ENCODE data around the gene PIK3C2G. TPM values are rescaled to one million over a fixed set of nuclear protein-coding genes. Genes with fewer than 3 reads are reported as not detected.

The PIK3C2G gene
- polyA plus RNA-seq, 1 donor (not counting 4 experiments of a cell fraction or from before 2014, with no cell fraction given) = 3.7 TPM

- DNase-seq (ENCODE audit: low read depth, low spot score) (no peak), FAIRE-seq (no peak)
- Histone ChIP-seq H3K9ac (ENCODE audit: control insufficient read depth, extremely low read depth, insufficient read depth, low read length) (no peak overlapping the region), H3K9me3 (ENCODE audit: control insufficient read depth, low read depth, low read length) (no peaks in the 10 kb centered on the region), H3K27me3 (ENCODE audit: control insufficient read depth, extremely low read depth, insufficient read depth, low read length) (no peaks in the 10 kb centered on the region), H3K4me2 (ENCODE audit: control insufficient read depth, extremely low read depth, insufficient read depth, low read depth, low read length) (no peak overlapping the region), H3K27ac (ENCODE audit: control insufficient read depth, insufficient read depth, low read length) (no peak overlapping the region), H3K4me1 (ENCODE audit: control insufficient read depth, extremely low read depth, insufficient read depth, low read length) (no peaks in the 10 kb centered on the region), H4K20me1 (ENCODE audit: control insufficient read depth, extremely low read depth, insufficient read depth, low read length) (no peaks in the 10 kb centered on the region), H3K4me3 (ENCODE audit: control insufficient read depth in 2 of 3, extremely low read depth in 1 of 3, insufficient read depth in 2 of 3, low read depth in 1 of 3, low read length in 3 of 3) (no peak overlapping the region), H2AFZ (ENCODE audit: control insufficient read depth, low read length) (no peak overlapping the region), H3K79me2 (ENCODE audit: control insufficient read depth, insufficient read depth, low read length) (no peaks in the 10 kb centered on the region), H3K36me3 (ENCODE audit: control insufficient read depth in 2 of 2, extremely low read depth in 1 of 2, insufficient read depth in 2 of 2, low read length in 2 of 2) (no peaks in the 10 kb centered on the region), H3K9me1 (ENCODE audit: control insufficient read depth, extremely low read depth, insufficient read depth, low read length) (no peaks in the 10 kb centered on the region)
- dilution Hi-C loops (cut with MboI; ENCODE audit: extremely low pct_ligation_motif_present, low sequenced_read_pairs) = no loop called here
- TF ChIP-seq CTCF (optimal IDR thresholded peaks at IDR 0.05 in 1 of 3, IDR thresholded peaks at IDR 0.05 in 1 of 3, conservative IDR thresholded peaks at IDR 0.05 in 1 of 3; ENCODE audit: extremely low read depth in 1 of 3, insufficient read depth in 2 of 3, low read length in 3 of 3) = no peak
- no peak for TF ChIP-seq EZH2 (IDR thresholded peaks at IDR 0.05; ENCODE audit: low read length)
These were observed 391.3 kb downstream of the PIK3C2G start for GRCh38 chr12:18652596-18652995.

- dilution Hi-C loops (cut with MboI; ENCODE audit: extremely low pct_ligation_motif_present, low sequenced_read_pairs) = no loop called here
- no peak for TF ChIP-seq EZH2 (IDR thresholded peaks at IDR 0.05; ENCODE audit: low read length)
- no peak for TF ChIP-seq CTCF (optimal IDR thresholded peaks at IDR 0.05 in 1 of 3, IDR thresholded peaks at IDR 0.05 in 1 of 3, conservative IDR thresholded peaks at IDR 0.05 in 1 of 3; ENCODE audit: extremely low read depth in 1 of 3, insufficient read depth in 2 of 3, low read length in 3 of 3)
- H4K20me1 ChIP-seq (ENCODE audit: control insufficient read depth, extremely low read depth, insufficient read depth, low read length) = no peaks in the 10 kb centered on the region
These were observed 392.1 kb downstream of the PIK3C2G start for GRCh38 chr12:18653465-18653864.

More at GRCh38 chr12:18653465-18653864, 392.1 kb downstream of the PIK3C2G start:
- Histone ChIP-seq H3K27ac (ENCODE audit: control insufficient read depth, insufficient read depth, low read length) (no peak overlapping the region), H3K4me2 (ENCODE audit: control insufficient read depth, extremely low read depth, insufficient read depth, low read depth, low read length) (no peak overlapping the region), H3K4me3 (ENCODE audit: control insufficient read depth in 2 of 3, extremely low read depth in 1 of 3, insufficient read depth in 2 of 3, low read depth in 1 of 3, low read length in 3 of 3) (no peak overlapping the region), H2AFZ (ENCODE audit: control insufficient read depth, low read length) (no peak overlapping the region), H3K9ac (ENCODE audit: control insufficient read depth, extremely low read depth, insufficient read depth, low read length) (no peak overlapping the region), H3K79me2 (ENCODE audit: control insufficient read depth, insufficient read depth, low read length) (no peaks in the 10 kb centered on the region), H3K36me3 (ENCODE audit: control insufficient read depth in 2 of 2, extremely low read depth in 1 of 2, insufficient read depth in 2 of 2, low read length in 2 of 2) (no peaks in the 10 kb centered on the region), H3K27me3 (ENCODE audit: control insufficient read depth, extremely low read depth, insufficient read depth, low read length) (no peaks in the 10 kb centered on the region), H3K4me1 (ENCODE audit: control insufficient read depth, extremely low read depth, insufficient read depth, low read length) (no peaks in the 10 kb centered on the region), H3K9me1 (ENCODE audit: control insufficient read depth, extremely low read depth, insufficient read depth, low read length) (no peaks in the 10 kb centered on the region), H3K9me3 (ENCODE audit: control insufficient read depth, low read depth, low read length) (no peaks in the 10 kb centered on the region)
- DNase-seq (ENCODE audit: low read depth, low spot score) (no peak), FAIRE-seq (no peak)

All from keratinocyte (primary cell).